Embryonic facial prominence (tissue), 1 donor: Measurements from ENCODE around the gene PPP2R5A.
"Not testable (repeated sequence)": the region's sequence is repeated elsewhere in the genome, so short reads cannot be mapped to it uniquely, and the experiment has no call there.

ENCODE experiments used
- DNase-seq: peaks from one replicate; pipeline ENCODE4 v3.0.0-alpha.2; 2016; ENCODE audit errors: extremely low spot score

Gene PPP2R5A

DNA sequence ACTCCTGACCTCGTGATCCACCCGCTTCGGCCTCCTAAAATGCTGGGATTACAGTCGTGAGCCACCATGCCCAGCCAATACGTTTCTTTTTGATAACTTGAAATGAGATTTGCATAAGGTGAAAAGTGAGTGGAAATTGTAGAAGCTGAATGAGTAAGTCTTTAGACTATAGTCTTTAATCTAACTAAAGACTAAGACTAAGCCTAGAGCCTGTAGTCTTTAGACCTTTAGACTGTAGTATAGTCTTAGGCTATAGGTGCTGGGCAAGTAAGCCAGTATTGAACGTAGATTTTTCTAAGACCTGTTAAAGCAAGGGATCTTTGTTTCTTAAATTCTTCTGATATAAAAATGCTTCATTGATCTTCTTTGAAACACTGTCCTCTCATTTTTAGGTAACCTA, 12.1 kb downstream of the PPP2R5A start:
- no peak for DNase-seq

DNA sequence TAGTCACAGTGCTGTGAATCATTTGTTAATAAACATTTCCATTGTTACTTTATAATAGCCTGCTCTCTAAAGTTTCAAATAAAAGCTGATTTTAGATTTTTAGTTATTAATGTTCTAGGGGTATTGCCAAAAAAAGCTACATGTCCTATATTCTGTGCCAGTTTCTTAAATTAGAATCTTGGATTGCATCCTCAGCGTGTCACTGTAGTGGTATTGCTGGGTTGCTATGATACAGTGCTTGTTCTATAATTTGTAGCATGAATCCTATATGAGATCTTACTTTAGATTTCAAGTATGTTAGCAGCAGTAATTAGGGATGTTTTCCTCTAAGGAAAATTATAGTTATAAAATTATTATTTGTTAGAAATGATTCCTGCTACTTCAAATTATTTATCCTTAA, 16.4 kb downstream of the PPP2R5A start:
- DNase-seq = peak; percentile 49

DNA sequence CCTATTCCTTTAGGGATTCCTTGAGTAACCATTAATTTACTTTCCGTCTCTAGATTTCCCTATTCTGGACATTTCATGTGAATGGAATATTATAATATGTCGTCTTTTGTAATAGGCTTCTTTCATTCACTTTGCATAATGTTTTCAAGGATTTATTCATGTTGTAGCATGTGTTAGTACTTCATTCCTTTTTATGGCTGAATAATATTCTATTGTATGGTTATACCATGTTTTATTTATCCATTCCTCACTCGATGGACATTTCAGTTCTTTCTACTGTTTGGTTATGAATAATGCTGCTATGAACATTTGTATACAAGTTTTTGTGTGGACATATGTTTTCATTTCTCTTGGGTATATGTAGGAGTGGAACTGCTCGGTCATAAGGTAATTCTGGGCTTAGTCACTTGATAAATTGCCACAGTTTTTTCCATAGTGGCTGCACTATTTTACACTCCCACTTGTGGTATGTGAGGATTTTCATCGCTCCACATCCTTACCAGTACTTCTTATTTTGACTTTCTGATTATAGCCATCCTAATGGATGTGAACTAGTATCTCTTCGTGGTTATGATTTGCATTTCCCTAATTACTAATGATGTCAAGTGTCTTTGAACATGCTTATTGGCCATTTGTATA, 17.7 kb downstream of the PPP2R5A start:
- DNase-seq = no peak

DNA sequence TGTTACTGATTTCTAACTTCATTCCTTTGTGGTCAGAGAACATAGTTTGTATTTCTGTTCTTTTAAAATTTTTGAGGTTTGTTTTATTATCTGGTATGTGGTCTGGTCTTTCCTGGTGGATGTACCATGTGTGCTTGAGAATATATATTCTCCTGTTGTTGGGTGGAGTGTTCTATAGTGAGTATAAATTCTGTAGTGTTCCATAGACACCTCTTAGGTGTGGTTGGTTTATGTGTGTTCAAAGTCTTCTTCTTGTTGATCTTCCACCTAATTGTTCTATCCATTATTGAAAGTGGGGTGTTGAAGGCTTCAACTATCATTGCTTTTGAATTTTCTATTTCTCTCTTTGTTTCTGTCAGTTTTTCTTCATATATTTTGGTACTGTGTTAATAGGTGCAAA, 20.1 kb downstream of the PPP2R5A start:
- DNase-seq = no peak

DNA sequence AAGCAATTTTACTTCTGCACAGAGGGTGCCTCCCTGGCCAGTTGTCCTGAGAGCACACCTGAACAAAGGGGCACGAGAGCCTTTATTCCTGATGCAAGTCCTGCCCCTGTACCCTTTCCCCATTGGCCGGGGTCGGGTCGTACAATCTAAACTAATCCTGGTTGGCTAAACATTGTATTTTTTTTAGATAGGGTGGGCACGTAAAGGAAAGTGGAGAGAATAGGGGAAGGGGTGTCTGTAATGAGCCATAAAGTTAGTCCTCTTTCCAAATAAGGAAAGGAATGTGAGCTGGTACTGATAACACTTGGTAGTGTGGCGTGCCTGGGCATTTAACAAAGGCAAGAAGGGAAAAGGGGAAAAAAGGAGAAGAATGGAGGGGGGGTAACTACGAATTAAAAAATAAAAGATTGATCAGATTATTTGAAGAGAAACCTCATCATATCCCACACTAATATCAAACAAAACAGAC, 20.8 kb downstream of the PPP2R5A start:
- DNase-seq = not testable (repeated sequence)

DNA sequence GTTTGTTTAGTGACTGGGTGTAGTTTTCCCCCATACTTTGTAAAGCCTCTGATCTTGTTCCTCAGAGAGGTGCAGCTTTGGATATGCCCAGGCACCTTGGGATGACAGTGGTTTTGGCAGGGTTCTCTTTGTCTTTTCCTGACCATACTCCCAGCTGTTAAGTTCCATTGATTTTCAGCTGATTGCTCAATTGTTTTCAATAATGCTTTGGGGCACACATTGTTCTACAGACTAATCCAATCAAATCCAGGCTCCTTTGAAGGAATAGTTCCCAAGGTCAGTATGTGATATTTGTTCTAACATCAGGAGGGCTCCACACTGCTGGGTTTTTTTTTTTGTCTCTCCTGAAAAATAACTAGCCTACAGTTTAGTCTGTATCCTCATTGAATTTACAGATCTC, 24.8 kb downstream of the PPP2R5A start:
- no peak for DNase-seq

DNA sequence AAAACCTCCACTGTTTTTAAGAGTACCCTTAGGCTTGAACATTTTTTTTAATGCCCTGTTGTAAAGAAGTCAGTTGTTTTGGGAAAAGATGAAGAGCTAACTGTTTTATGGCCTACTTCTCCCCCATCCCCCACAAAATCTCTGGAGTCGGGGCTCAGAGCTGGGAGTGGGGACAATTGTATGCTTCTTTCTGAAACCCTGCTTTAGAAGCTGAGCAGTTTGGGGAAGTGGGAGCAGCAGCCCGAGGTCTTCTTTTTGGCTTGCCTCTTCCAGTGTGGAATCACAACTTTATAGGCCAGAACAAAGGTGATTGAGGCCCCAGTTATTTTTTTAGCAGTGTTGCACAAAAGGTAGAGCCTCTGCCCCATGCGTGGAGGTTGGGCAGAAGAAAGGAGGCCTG, 25.2 kb downstream of the PPP2R5A start:
- DNase-seq = no peak

DNA sequence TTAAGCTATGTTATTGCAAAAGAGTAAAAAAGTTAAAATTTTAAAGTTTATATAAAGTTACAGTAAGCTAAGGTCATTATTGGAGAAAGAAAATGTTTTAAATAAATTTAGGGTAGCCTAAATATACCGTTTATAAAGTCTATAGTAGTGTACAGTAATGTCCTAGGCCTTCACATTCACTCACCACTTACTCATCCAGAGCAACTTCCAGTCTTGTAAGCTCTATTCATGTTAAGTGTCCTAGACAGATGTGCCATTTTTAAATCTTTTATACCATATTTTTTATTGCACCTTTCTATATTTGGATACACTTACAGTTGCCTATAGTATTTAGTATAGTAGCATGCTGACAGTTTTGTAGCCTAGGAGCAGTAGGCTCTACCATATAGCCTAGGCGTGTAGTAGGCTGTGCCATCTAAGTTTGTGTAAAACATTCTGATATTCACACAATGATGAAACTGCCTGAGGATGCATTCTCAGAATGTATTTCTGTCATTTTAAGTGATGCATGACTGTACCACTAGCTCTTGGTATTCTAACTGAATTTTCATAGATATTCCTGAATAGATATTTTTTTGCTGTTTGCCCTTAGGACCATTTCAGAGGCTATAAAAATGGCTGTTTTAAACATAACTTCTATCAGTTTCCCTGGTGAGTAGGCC, 26.8 kb downstream of the PPP2R5A start:
- no peak for DNase-seq

DNA sequence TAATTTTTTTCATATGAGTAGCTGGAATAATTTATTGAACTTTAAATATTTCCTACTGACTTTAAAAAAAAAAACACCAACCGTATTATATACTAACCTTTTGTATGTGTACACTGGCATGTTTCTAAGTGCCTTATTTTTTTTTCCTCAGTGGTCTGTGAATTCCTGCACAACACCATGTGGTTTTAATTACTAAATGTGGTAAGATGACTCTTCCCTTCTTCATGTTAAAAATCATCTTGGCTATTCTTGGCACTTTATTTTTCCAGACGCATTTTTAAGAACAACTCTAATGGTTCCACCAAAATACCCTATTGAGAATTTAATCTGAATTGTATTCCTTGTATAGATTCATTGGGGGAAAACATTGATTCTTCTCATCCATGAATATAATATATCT, 28.4 kb downstream of the PPP2R5A start:
- no peak for DNase-seq

DNA sequence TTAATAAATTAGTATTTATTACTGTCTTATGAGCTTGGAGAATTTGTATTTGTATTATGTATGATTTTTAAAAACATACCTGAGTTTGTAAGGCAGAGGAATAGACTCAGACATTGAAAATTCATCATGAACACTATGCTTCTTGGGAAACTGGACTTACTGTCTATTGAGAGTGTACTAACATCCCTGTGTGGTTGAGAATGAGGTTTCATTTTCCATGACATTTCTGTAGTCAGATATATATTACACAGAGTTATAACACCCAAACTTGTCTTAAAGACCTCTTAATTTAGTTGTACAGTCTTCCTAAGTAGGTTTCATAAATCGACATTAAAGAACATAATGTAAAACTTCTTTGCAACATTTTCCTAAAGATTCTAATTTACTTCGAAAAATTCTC, 30.0 kb downstream of the PPP2R5A start:
- no peak for DNase-seq

DNA sequence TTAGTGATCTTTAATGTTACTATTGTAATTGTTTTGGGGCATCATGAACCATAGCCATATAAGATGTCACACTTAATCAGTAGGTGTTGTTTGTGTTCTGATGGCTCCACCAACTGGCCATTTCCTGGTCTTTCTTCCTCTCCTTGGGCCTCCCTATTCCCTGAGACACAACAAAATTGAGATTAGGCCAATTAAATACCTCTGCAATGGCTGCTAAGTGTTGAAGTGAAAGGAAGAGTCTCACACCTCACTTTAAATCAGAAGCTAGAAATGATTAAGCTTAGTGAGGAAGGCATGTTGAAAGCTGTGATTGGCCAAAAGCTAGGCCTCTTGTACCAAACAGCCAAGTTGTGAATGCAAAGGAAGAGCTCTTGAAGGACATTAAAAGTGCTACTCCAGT, 30.7 kb downstream of the PPP2R5A start:
- DNase-seq = no peak

DNA sequence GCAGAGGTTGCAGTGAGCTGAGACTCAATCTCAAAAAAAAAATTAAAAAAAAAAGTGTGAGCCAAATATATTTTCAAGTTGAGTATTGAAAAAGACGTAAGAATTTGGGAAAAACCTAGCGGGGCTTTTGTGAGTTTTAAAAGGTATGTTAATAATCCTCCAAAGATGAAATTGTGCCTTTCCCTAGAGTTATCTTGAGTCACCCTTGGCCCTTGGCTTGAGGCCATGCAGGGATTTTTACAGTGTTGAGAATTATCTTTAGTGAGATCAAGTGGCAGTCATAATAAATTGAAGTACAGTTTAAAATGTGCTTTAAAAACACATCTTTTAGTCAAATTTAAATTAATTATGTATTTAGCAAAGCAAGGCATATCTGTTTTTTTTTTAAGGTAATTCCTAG, 32.7 kb downstream of the PPP2R5A start:
- no peak for DNase-seq

DNA sequence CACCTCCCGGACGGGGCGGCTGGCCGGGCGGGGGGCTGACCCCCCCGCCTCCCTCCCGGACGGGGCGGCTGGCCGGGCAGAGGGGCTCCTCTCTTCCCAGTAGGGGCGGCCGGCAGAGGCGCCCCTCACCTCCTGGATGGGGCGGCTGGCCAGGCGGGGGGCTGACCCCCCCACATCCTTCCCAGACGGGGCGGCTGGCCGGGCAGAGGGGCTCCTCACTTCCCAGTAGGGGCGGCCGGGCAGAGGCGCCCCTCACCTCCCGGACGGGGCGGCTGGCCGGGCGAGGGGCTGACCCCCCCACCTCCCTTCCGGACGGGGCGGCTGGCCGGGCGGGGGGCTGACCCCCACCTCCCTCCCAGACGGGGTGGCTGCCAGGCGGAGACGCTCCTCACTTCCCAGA, 35.8 kb downstream of the PPP2R5A start:
- not testable (repeated sequence) for DNase-seq

DNA sequence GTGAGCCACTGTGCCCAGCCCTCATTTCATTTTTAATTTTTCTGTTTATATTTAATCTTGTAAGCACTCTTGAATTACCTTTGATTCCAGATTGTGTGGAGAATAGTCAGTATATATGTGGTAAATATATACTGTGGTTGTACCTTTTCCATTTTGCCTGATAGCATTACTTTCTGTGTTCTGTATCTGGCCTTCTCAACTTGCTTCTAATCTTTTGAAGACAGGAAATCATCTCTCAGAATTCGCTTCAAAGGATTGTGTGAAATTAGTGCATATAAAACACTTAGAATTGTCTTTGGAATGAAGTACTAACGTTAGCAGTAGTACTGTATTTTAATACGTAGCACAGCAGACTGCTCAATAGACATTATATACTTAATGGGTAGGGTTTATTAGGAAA, 37.9 kb downstream of the PPP2R5A start:
- DNase-seq = no peak

DNA sequence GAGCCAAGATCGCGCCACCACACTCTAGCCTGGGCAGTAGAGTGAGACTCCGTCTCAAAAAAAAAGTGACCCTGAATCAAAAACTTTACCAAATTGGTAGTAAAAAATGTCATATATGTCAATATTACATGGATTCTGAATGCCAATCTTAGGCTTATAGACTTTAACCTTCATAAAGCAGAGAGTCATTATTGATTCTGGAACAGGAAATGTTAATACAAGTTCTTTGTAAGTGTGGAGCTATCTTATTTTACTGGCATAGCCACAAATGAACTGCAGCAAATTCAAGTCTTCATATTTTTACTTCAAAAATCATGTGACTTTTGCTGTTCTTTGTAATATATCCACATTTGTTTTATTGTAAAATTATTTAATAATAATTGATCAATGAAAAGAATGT, 41.3 kb downstream of the PPP2R5A start:
- DNase-seq = no peak

DNA sequence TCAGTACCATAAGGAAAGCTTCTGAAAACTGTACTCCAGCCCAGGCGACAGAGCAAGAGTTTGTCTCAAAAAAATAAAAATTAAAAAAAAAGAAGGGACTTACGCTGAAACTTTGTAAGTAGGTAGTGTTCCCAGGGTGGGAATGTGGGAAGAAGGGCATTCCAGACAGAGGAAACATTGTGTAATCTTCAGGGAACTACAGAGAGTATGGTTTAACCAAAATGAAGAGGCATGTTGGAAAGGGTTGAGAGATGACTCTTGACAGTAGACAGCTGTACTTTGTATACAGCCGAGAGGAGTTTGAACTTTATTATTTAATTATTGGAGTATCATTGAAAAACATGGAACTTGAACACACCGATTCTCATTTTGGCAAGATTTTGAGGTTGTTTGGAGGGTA, 43.0 kb downstream of the PPP2R5A start:
- no peak for DNase-seq

DNA sequence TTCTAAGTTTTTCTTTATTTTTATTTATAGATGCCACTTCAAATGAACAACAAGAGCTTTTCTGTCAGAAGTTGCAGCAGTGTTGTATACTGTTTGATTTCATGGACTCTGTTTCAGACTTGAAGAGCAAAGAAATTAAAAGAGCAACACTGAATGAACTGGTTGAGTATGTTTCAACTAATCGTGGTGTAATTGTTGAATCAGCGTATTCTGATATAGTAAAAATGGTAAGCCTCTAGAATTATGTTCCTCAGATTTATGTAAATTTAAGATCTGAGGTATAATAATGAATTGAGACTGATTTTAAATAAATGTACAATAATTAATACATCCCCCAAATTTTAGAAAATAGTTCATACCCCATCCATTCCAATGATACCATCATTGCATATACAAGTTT, 43.9 kb downstream of the PPP2R5A start:
- no peak for DNase-seq

DNA sequence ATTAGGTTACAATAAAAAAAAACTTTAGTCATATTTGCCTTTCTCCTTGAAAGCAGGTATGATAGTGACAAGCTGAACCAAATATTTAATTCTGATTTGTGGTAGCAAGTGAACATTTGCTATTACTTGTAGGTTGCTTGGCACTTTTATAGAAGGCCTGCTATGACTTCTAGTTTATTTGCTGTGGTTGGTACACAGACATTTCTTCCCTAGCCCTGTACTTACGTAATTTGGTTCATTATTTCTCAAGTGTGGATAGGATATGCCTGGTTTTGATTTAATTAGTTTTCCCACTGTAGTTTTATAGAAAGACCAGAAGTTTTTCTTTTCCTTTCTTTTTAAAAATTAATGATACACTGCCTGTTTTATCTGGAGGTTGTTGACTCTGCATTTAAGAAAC, 55.9 kb downstream of the PPP2R5A start:
- DNase-seq = no peak

DNA sequence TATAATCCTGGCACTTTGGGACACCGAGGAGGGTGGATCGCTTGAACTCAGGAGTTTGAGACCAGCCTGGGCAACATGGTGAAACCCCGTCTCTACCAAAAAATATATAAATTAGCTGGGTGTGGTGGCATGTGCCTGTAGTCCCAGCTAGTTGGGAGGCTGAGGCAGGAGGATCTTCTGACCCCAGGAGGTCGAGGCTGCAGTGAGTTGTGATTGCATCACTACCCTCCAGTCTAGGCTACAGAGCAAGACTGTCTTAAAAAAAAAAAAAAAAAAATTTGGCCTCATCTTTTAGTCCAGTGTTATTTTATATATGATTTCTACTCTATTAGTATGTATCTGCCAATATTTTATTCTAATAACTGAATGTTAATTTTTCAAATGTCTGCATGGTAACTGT, 59.7 kb downstream of the PPP2R5A start:
- DNase-seq = no peak

DNA sequence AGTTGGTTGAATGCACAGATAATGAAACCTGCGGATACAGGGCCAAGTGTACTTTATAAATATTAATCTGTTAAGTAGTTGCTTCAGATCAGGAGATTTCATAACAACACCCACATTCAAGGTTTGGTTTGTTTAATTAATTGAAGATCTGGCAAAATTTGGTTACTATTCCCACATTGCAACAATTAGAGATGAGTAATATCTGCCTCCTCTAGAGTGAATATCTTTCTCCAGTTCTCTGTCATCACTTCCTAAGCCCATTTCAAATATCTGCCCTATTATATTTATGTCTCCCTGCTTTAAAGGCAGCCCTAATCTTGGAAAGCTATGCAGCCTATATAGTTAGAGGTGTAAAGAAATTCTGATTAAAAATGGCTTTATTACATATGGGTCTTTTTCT, 61.4 kb downstream of the PPP2R5A start:
- no peak for DNase-seq

DNA sequence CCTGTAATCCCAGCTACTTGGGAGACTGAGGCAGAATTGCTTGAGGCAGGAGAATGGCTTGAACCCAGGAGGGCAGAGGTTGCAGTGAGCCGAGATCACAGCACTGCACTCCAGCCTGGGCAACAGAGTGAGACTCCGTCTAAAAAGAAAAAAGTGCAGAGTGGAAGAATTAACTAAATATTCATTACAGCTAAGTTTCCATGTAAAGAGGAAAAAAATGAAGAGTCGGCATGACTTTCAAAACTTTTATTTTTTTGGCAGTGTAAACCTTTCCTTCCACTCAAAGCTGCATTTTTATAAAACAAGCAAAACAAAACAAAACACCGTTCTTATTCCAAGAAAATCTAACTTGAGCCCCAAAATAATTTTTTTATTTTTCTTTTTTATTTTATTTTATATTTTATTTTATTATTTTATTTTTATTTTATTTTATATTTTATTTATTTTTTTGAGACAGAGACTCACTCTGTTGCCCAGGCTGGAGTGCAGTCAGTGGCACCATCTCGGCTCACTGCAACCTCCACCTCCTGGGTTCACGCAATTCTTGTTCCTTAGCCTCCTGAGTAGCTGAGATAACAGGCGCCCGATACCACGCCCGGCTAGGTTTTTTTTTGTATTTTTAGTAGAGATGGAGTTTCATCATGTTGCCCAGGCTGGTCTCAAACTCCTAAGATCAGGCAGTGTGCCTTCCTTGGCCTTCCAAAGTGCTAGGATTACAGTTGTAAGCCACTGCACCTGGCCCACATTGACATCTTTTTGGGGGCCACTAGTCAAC, 66.6 kb downstream of the PPP2R5A start:
- no peak for DNase-seq

DNA sequence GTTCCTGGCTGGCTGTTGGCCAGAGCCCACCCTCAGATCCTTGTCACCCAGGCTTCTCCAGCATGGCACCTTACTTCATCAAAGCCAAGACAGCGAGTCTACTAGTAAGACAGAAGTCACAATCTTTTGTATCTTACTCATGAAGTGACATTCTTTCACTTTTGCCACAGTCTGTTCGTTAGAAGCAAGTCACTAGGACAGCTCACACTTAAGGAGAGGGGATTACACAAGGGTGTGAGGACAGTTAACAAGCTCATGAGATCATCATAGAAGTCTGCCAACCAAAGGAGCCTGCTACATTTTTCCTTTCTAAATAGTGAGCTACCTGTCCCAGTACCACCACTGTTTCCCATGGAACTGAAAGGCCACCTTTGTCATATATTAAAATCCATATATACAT, 68.0 kb downstream of the PPP2R5A start:
- no peak for DNase-seq

DNA sequence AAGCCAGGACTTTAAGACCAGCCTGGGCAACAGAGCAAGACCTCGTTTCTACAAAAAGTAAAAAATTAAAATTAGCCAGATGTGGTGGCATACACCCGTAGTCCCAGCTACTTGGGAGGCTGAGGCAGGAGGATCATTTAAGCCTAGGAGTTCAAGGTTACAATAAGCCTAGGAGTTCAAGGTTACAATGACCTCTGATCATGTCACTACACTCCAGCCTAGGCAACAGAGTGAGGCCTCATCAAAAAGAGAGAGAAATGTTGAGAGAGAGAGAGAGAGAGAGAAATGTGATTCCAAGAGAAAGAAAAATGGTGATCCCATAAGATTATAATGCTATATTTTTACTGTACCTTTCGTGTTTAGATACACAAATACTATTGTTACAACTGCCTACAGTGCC, 69.3 kb downstream of the PPP2R5A start:
- no peak for DNase-seq
